GM06990 (cell line): ENCODE results near the gene OR2L13.

Experiments
- DNase-seq: peaks from one replicate; pipeline ENCODE4 v3.0.0-alpha.2; 2011; ENCODE audit not compliant: insufficient read length; ENCODE audit errors: extremely low read depth
- H3K27me3 ChIP-seq: replicated peaks from 2 replicates; pipeline ENCODE4 v1.6.0; 2011; ENCODE audit warnings: low read length; ENCODE audit not compliant: control insufficient read depth, insufficient read depth
- H3K36me3 ChIP-seq: 2 replicates; pipeline ENCODE4 v1.5.1; 2011; ENCODE audit warnings: low read length; ENCODE audit not compliant: control insufficient read depth, insufficient read depth
- H3K4me3 ChIP-seq: replicated peaks from 2 replicates; pipeline ENCODE4 v1.5.1; 2011; ENCODE audit warnings: low read depth, mild to moderate bottlenecking, control low read depth, low read length
- CTCF ChIP-seq: IDR thresholded peaks from 2 replicates; pipeline ENCODE4 v1.5.1; 2011; ENCODE audit warnings: low read length, control low read depth, mild to moderate bottlenecking, inconsistent platforms; ENCODE audit not compliant: insufficient read depth, poor library complexity, severe bottlenecking

The OR2L13 gene

GRCh38 chr1:248114890-248115289 is 19.9 kb downstream of the OR2L13 start:
- no peak for DNase-seq
- H3K27me3 ChIP-seq, result no peaks in the 10 kb centered on the region
- TF ChIP-seq CTCF, result no peak
- no peak overlapping the region for H3K4me3 ChIP-seq
- H3K36me3 ChIP-seq, result no peaks in the 10 kb centered on the region

GRCh38 chr1:248127653-248128052 is 32.7 kb downstream of the OR2L13 start:
- Histone ChIP-seq H3K4me3 (no peak overlapping the region), H3K27me3 (no peaks in the 10 kb centered on the region), H3K36me3 (no peaks in the 10 kb centered on the region)
- no peak for DNase-seq
- no peak for TF ChIP-seq CTCF

GRCh38 chr1:248136811-248137210 is 41.8 kb downstream of the OR2L13 start:
- Histone ChIP-seq H3K27me3 (no peaks in the 10 kb centered on the region), H3K36me3 (no peaks in the 10 kb centered on the region), H3K4me3 (no peak overlapping the region)
- DNase-seq, result no peak
- no peak for TF ChIP-seq CTCF

GRCh38 chr1:248140846-248141245 is 45.9 kb downstream of the OR2L13 start:
- no peak for TF ChIP-seq CTCF
- no peaks in the 10 kb centered on the region for H3K36me3 ChIP-seq
- DNase-seq, result no peak
- H3K4me3 ChIP-seq, result no peak overlapping the region
- H3K27me3 ChIP-seq, result no peaks in the 10 kb centered on the region

GRCh38 chr1:248143311-248143710 is 48.3 kb downstream of the OR2L13 start:
- no peak for DNase-seq
- Histone ChIP-seq H3K36me3 (no peaks in the 10 kb centered on the region), H3K4me3 (no peak overlapping the region), H3K27me3 (no peaks in the 10 kb centered on the region)
- TF ChIP-seq CTCF, result no peak

GRCh38 chr1:248144513-248145198 is 49.7 kb downstream of the OR2L13 start, which contains the start of gene OR2M5:
OR2M5 (plus strand) TSS chr1:248145148; CDS start chr1:248145148, 0 bp downstream.
- TF ChIP-seq CTCF, result no peak
- no peaks in the 10 kb centered on the region for H3K36me3 ChIP-seq
- H3K27me3 ChIP-seq, result no peaks in the 10 kb centered on the region
- no peak for DNase-seq
- no peak within 1 kb of the TSS for H3K4me3 ChIP-seq
